Activated naive CD4-positive, alpha-beta T cell treated with anti-CD3 and anti-CD28 coated beads for 36 hours (primary cell): Measurements from ENCODE around the gene LMX1B. TPM values are rescaled to one million over a fixed set of nuclear protein-coding genes. Genes with fewer than 3 reads are reported as not detected.
"Not testable (repeated sequence)": the region's sequence is repeated elsewhere in the genome, so short reads cannot be mapped to it uniquely, and the experiment has no call there.

ENCODE experiments used
- CTCF ChIA-PET: fragments of 350-600 bp; sonication (Branson Sonifier 250); formaldehyde crosslinking; loops from one replicate; lab custom pipeline; 2021; ENCODE audit warnings: antibody characterized with exemption; lab: Charles Lee
- DNase-seq: peaks from one replicate; pipeline ENCODE4 v3.0.0-alpha.2; 2020
- H3K27ac Mint-ChIP-seq: one replicate; pipeline ENCODE4 v1.8.0; 2021; ENCODE audit warnings: mild to moderate bottlenecking, mixed read lengths
- H3K27me3 Mint-ChIP-seq: one replicate; pipeline ENCODE4 v1.8.0; 2021; ENCODE audit warnings: low read depth, mixed read lengths
- H3K36me3 Mint-ChIP-seq: one replicate; pipeline ENCODE4 v1.8.0; 2021; ENCODE audit warnings: low read depth, mixed read lengths
- H3K4me1 Mint-ChIP-seq: one replicate; pipeline ENCODE4 v1.8.0; 2021; ENCODE audit warnings: low read depth, mixed read lengths
- H3K4me3 Mint-ChIP-seq: one replicate; pipeline ENCODE4 v1.8.0; 2021; ENCODE audit warnings: mild to moderate bottlenecking, moderate library complexity, mixed read lengths
- H3K9me3 Mint-ChIP-seq: one replicate; pipeline ENCODE4 v1.8.0; 2021; ENCODE audit warnings: mixed read lengths
- intact Hi-C: fragments of 100-400 bp; cut with micrococcal nuclease; formaldehyde crosslinking; loops from one replicate; pipeline ENCODE4 v1.15.1; 2023
- total RNA-seq, 2 experiments: library from RNA; stranded (reverse); gene quantifications; one replicate each; pipeline ENCODE4 v1.2.3, GENCODE V29; 2021

Gene LMX1B
- total RNA-seq, 2 experiments from 2014 or later, result not detected

DNA sequence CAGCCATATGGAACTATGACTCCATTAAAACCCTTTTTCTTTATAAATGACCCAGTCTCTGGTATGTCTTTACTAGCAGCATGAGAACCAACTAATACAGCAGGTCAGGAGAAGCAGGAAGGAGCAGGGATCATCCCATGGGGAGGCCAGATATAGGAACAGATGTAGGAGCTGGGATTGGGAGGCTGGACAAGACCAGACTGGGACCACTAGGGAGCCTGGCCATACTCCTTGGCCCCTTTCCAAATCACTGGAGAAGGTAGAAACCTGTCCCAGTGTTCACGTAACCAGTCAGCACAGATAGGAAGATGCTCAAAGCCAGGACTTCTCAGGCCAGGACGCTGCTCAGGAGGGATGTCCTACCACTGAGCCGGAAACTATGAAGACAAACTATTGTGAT, 95.5 kb downstream of the LMX1B start:
- intact Hi-C loops, result loop anchor here (5.0 kb wide), 1 partner anchor 38 kb away; no protein-coding TSS in a partner anchor
- DNase-seq, result no peak
- peaks cover 10% of the 10 kb centered on the region for H3K27me3 Mint-ChIP-seq
- H3K9me3 Mint-ChIP-seq, result no peaks in the 10 kb centered on the region
- CTCF ChIA-PET, result interaction anchor here (0.6 to 10.9 kb wide), 4 partner anchors 10 to 75 kb away, joined by 3 to 296 read pairs (median 13); no protein-coding TSS in a partner anchor
- H3K4me1 Mint-ChIP-seq, result peaks cover 14% of the 10 kb centered on the region
- H3K36me3 Mint-ChIP-seq, result no peaks in the 10 kb centered on the region
- no peak overlapping the region for H3K4me3 Mint-ChIP-seq
- no peak overlapping the region for H3K27ac Mint-ChIP-seq

DNA sequence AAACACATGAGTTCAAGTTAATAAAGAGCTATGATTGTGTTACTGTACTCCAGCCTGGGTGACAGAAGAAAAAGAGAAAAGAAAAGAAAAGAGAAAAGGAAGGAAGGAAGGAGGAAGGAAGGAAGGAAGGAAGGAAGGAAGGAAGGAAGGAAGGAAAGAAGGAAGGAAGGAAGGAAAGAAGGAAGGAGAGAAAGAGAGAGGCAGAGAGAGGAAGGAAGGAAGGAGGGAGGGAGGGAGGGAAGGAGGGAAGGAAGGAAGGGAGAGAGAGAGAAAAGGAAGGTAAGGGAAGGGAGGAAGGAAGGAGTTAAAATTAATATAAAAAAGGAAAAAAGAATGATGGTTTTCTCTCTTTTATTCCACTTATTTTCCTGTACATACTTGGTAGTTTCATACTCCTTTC, 101.7 kb downstream of the LMX1B start:
- Mint-ChIP-seq H3K27me3 (no peaks in the 10 kb centered on the region), H3K36me3 (no peaks in the 10 kb centered on the region), H3K4me1 (peaks cover 17% of the 10 kb centered on the region), H3K9me3 (no peaks in the 10 kb centered on the region), H3K27ac (no peak overlapping the region), H3K4me3 (no peak overlapping the region)
- DNase-seq, result no peak
- intact Hi-C loops, result no loop called here
- CTCF ChIA-PET, result interaction anchor here (1.7 kb wide), 1 partner anchor 9 kb away, joined by 7 read pairs; no protein-coding TSS in a partner anchor

DNA sequence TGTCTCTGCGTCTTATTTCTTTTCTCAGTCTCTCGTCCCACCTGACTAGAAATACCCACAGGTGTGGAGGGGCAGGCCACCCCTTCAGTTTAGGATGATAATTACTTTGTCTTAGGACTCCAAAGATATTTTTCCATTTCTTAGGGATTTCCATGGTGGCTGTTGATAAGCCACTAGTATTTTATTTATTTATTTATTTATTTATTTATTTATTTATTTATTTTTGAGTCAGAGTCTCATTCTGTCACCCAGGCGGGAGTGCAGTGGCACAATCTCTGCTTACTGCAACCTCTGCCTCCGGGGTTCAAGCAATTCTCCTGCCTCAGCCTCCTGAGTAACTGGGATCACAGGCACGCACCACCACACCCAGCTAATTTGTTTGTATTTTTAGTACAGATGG, 103.7 kb downstream of the LMX1B start:
- intact Hi-C loops, H3K27ac Mint-ChIP-seq, DNase-seq, CTCF ChIA-PET, H3K27me3 Mint-ChIP-seq, H3K9me3 Mint-ChIP-seq, H3K4me3 Mint-ChIP-seq, H3K36me3 Mint-ChIP-seq: not testable (repeated sequence)
- H3K4me1 Mint-ChIP-seq, result peaks cover 35% of the 10 kb centered on the region

DNA sequence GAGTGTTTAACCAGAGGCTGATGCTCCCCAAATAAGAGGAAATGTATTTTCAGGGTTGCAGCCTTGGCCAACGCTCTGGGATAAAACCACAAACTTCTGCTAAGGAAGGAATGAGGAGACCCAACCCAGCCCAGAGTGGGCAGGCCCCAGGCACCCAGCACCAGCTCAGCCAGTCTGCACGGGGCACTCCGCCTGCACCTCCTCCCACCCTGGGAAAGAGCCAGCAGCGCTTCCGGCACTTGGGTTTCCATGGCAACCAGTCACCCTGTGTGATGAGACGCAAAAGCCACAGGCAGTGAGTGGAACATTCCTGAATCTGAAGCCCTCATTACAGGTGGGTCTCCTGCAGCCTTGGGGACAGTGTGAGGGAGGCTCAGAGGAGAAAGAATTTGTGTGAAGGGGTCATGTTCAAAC, 105.9 kb downstream of the LMX1B start:
- peak; percentile 92 for DNase-seq
- H3K4me1 Mint-ChIP-seq, result peaks cover 35% of the 10 kb centered on the region

DNA sequence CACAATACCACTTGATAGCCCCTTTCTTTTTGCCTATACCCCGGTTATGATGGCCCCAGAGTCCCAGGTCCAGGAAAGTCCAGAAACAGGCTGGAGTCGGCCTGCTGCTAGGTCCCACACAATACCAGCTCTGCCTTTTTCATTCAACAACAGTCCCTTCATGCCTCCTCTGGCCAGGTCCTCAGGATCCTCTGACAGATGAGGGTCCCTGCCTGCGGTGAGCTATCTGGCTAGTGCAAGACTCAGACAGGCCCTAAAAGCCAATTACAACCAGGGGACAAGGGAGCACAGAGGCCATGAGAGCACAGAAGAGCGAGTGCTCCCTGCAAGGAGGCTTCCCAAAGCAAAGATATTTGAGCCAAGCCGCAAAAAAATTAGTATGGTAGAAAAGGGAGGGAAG, 106.3 kb downstream of the LMX1B start:
- peaks cover 35% of the 10 kb centered on the region for H3K4me1 Mint-ChIP-seq
- H3K4me3 Mint-ChIP-seq, result peak overlapping the region; percentile 49

More for the DNA sequence above, 105.9 kb downstream of the LMX1B start:
- CTCF ChIA-PET, result interaction anchor here (0.7 to 3.7 kb wide), 3 partner anchors 10 to 28 kb away, joined by 3 to 27 read pairs (median 6); no protein-coding TSS in a partner anchor
- Mint-ChIP-seq H3K9me3 (no peaks in the 10 kb centered on the region), H3K27me3 (no peaks in the 10 kb centered on the region), H3K4me3 (peak overlapping the region; percentile 49), H3K27ac (peak overlapping the region; percentile 74), H3K36me3 (no peaks in the 10 kb centered on the region)
- intact Hi-C loops, result loop anchor here (5.0 kb wide), 1 partner anchor 668 kb away; no protein-coding TSS in a partner anchor

DNA sequence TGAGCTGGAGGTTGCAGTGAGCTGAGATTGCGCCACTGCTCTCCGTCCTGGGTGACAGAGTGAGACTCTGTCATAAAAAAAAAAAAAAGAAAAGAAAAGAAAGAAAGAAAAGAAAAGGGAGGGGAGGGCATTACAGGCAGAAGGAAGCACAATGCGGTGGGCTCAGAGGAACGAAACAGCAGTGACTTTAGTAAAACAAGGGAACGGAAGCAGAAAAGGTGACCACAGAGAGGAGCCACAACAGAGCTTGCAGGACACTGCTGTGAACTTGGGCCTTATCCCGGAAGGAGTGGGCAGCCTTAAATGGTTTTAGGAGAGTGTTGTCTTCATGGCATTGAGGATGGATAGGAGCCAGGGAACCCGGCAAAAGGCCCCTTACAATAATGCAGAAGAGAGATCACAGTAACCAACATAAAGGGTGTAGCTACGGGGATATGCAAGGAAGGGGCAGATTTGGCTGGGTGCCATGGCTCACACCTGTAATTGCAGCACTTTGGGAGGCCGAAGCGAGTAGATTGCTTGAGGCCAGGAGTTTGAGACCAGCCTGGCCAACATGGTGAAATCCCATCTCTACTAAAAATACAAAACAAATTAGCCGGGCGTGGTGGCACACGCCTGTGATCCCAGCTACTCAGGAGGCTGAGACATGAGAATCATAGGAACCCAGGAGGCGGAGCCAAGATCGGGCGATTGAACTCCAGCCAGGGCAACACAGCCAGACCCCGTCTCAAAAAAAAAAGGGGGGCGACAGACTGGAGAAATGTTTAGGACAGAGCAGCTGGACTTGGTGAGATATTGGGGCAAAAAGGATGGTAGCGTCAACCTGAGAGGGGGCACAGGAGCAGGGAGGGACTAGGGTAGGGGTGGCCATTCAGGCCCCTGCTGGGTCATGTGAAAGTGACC, 107.2 kb downstream of the LMX1B start:
- H3K9me3 Mint-ChIP-seq, result no peaks in the 10 kb centered on the region
- no peaks in the 10 kb centered on the region for H3K36me3 Mint-ChIP-seq
- no peak for DNase-seq
- peak overlapping the region; percentile 7 for H3K4me3 Mint-ChIP-seq
- CTCF ChIA-PET, result interaction anchor here (0.6 to 3.7 kb wide), 3 partner anchors 11 to 18 kb away, joined by 3 to 27 read pairs (median 4); no protein-coding TSS in a partner anchor
- intact Hi-C loops, result loop anchor here (5.0 kb wide), 1 partner anchor 666 kb away; no protein-coding TSS in a partner anchor
- H3K27me3 Mint-ChIP-seq, result no peaks in the 10 kb centered on the region
- H3K27ac Mint-ChIP-seq, result peak overlapping the region; percentile 35
- peaks cover 35% of the 10 kb centered on the region for H3K4me1 Mint-ChIP-seq

More for the DNA sequence above, 106.3 kb downstream of the LMX1B start:
- no peaks in the 10 kb centered on the region for H3K27me3 Mint-ChIP-seq
- H3K27ac Mint-ChIP-seq, result peak overlapping the region; percentile 74
- intact Hi-C loops, result loop anchor here (5.0 kb wide), 1 partner anchor 667 kb away; no protein-coding TSS in a partner anchor
- no peaks in the 10 kb centered on the region for H3K36me3 Mint-ChIP-seq
- DNase-seq, result no peak
- CTCF ChIA-PET, result interaction anchor here (3.7 kb wide), 1 partner anchor 13 kb away, joined by 27 read pairs; no protein-coding TSS in a partner anchor
- H3K9me3 Mint-ChIP-seq, result no peaks in the 10 kb centered on the region

DNA sequence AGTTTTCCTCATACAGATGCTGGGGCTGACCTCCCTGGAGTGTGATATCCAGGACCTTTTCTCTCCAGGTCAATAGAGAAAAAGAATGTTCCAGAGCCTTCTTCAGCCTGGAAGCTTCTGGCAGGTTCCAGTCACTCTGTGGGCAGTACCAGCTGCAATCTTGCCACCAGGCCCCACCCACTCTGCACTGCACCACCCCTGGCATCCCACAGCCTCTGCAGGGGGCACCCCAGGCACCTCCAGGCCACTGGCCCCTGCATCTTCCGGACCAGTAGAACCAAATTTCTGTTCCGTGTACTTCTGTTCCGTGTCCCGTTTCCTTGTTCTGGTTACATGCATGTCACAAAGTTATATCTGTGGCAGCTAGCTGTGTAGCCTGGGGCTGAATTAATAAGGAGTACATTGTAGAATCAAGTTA, 107.8 kb downstream of the LMX1B start:
- no peaks in the 10 kb centered on the region for H3K27me3 Mint-ChIP-seq
- peaks cover 35% of the 10 kb centered on the region for H3K4me1 Mint-ChIP-seq
- peak overlapping the region; percentile 70 for H3K4me3 Mint-ChIP-seq
- intact Hi-C loops, result loop anchor here (5.0 kb wide), 1 partner anchor 666 kb away; no protein-coding TSS in a partner anchor
- H3K36me3 Mint-ChIP-seq, result no peaks in the 10 kb centered on the region
- CTCF ChIA-PET, result interaction anchor here (1.2 to 3.7 kb wide), 2 partner anchors 15 to 19 kb away, joined by 4 to 27 read pairs; no protein-coding TSS in a partner anchor
- H3K27ac Mint-ChIP-seq, result peak overlapping the region; percentile 82
- H3K9me3 Mint-ChIP-seq, result no peaks in the 10 kb centered on the region
- no peak for DNase-seq

DNA sequence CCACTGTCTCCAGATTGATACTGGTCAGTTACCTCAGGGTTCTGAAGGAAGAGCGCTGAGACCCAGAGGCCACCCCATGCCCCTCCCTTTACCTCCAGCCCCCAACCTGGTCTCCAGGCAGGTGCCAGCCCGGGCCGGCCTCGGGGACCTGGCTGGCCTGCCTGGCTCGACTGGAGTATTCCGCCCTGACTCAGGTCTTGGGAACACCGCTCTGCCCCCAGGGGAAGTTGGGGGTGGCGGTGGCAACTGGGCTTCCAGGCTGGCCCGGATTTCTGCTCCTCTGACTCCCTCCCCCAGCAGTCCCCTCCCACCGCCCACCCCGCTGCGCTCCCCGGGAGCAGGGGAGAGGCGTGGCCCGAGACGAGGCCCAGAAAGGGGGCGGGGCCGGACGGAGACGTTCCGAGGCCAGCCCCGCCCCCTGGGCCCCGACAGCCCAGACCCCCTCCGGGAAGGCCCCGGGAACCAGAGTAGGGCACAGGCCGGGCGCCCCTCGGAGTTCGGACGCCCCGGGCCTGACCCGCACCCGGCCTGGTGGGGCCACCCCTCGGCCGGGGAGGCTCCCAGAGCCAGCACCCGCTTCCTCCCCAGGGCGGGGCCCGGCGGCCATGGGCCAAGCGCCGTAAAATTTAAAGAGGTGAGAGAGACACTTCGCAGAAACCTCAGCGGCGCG, 108.7 kb downstream of the LMX1B start:
- DNase-seq, result peak; percentile 93
- peak overlapping the region; percentile 84 for H3K4me3 Mint-ChIP-seq

DNA sequence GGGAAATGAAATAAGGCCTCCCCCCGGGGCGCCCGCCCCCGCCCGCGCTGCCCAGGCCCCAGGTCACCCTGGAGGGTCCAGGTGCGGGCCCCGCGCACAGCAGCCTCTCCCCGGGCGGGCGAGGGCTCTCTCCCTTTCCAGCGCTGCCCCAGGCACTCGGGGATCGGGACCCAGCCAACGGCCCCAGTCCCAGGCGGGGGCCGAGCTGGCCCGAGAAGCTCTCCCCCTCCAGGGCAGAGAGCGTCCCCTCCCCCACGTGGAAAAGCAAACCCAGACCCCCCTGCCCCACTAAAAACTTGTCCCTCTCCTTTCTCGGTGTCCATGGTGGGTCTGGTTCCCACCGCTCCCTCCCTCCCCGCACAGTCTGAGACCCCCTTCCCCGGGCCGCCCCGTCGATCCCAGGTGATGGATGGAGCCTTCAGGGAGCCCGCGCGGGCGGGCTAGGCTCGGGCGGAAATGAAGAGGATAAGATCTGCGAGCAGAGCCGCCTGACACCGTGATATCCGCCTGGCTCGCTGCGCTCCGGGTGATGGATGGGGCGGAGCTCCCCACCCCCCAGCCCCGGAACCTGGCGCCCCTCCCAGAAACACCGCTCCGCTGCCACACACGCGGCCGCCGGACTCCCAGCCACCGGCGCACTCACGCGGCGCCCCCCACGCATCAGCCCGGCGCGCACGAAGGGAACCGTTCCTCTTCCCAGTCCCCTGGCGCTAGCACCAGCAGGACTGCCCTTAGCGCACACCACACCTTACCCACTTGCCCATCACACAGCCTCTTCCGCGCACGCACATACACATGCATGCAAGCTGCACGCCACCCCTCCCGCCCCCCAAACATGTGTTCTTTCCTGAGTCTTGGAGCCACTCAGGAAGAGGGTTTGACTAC, 109.4 kb downstream of the LMX1B start:
- H3K27me3 Mint-ChIP-seq, result no peaks in the 10 kb centered on the region
- H3K9me3 Mint-ChIP-seq, result no peaks in the 10 kb centered on the region
- H3K36me3 Mint-ChIP-seq, result no peaks in the 10 kb centered on the region
- CTCF ChIA-PET, result interaction anchor here (1.1 to 1.6 kb wide), 2 partner anchors 16 to 20 kb away, joined by 3 read pairs; no protein-coding TSS in a partner anchor
- H3K27ac Mint-ChIP-seq, result peak overlapping the region; percentile 91
- H3K4me1 Mint-ChIP-seq, result peaks cover 35% of the 10 kb centered on the region
- peak overlapping the region; percentile 84 for H3K4me3 Mint-ChIP-seq
- DNase-seq, result peak; percentile 80
- intact Hi-C loops, result loop anchor here (1.0 to 5.0 kb wide), 5 partner anchors 17 to 664 kb away; no protein-coding TSS in a partner anchor

More for the DNA sequence above, 108.7 kb downstream of the LMX1B start:
- no peaks in the 10 kb centered on the region for H3K27me3 Mint-ChIP-seq
- peak overlapping the region; percentile 82 for H3K27ac Mint-ChIP-seq
- peaks cover 35% of the 10 kb centered on the region for H3K4me1 Mint-ChIP-seq
- CTCF ChIA-PET, result no interaction called here
- H3K36me3 Mint-ChIP-seq, result no peaks in the 10 kb centered on the region
- no peaks in the 10 kb centered on the region for H3K9me3 Mint-ChIP-seq
- intact Hi-C loops, result loop anchor here (1.0 to 5.0 kb wide), 4 partner anchors 16 to 665 kb away; no protein-coding TSS in a partner anchor

DNA sequence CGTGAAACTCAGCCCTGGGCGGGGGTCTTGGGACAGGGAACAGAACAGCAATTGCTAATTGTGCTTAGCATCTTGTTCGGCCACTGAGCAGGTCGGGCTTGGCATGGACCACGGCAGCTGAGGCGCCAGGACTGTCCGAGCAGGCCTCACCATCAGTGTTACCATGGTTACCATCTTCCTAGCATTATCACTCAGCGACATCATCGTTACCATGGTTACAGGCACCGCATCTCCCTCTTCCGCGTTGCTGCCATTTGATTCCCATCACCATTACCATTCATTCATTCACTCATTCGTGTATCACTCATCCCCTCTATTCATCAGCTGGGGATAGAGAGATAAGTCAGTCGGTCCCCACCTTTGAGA, 110.1 kb downstream of the LMX1B start:
- Mint-ChIP-seq H3K4me1 (peaks cover 32% of the 10 kb centered on the region), H3K27ac (peak overlapping the region; percentile 91), H3K4me3 (peak overlapping the region; percentile 84), H3K36me3 (no peaks in the 10 kb centered on the region), H3K27me3 (no peaks in the 10 kb centered on the region), H3K9me3 (no peaks in the 10 kb centered on the region)
- CTCF ChIA-PET, result interaction anchor here (1.1 to 1.6 kb wide), 2 partner anchors 17 to 21 kb away, joined by 3 read pairs; no protein-coding TSS in a partner anchor
- no peak for DNase-seq
- intact Hi-C loops, result loop anchor here (1.0 to 5.0 kb wide), 3 partner anchors 25 to 664 kb away; no protein-coding TSS in a partner anchor

DNA sequence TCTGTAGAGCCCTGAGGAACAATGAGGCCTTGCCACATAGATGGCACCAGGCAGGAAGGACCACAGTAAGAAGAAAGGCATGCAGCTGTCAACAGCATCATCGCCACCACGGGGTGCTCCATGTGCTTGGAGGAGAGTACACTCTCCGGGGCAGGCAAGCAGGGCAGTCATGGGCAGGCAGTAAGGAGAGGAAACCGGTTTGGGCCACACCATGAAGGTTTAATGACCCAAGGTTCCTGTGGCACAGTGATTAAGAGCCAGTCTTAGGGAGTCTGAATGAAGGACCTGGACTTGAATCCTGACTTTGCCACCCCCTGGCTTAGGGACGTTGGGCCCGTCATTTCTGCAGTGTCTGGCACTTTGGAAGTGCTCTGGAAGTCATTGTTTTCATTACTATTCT, 110.5 kb downstream of the LMX1B start:
- intact Hi-C loops, result loop anchor here (5.0 kb wide), 1 partner anchor 663 kb away; no protein-coding TSS in a partner anchor
- Mint-ChIP-seq H3K27ac (no peak overlapping the region), H3K36me3 (no peaks in the 10 kb centered on the region), H3K9me3 (peaks cover 2% of the 10 kb centered on the region), H3K4me3 (peak overlapping the region; percentile 84), H3K4me1 (peaks cover 29% of the 10 kb centered on the region), H3K27me3 (no peaks in the 10 kb centered on the region)
- DNase-seq, result no peak
- CTCF ChIA-PET, result interaction anchor here (1.1 to 1.6 kb wide), 2 partner anchors 17 to 21 kb away, joined by 3 read pairs; no protein-coding TSS in a partner anchor
